Measurements from ENCODE around the gene SRGAP3.

Gene SRGAP3

GRCh38 chr3:9280451-9281219, 31.2 kb upstream of the SRGAP3 start:
- Histone ChIP-seq H4K20me1 (ENCODE audit: insufficient read depth) (no peaks in the 10 kb centered on the region), H3K27ac (no peak overlapping the region), H3K9ac (no peak overlapping the region), H3K4me1 (ENCODE audit: low read depth, poor library complexity, severe bottlenecking) (no peaks in the 10 kb centered on the region), H3K27me3 (ENCODE audit: insufficient read depth, low read depth) (no peaks in the 10 kb centered on the region), H2AFZ (ENCODE audit: low read depth) (no peak overlapping the region), H3K4me2 (no peak overlapping the region), H3K4me3 (IDR thresholded peaks at IDR 0.05; ENCODE audit: insufficient read depth, low read depth, low read length) (no peak overlapping the region), H3K79me2 (ENCODE audit: insufficient read depth, low read depth) (no peaks in the 10 kb centered on the region), H3K36me3 (ENCODE audit: insufficient read depth) (no peaks in the 10 kb centered on the region)
- TF ChIP-seq CTCF (conservative IDR thresholded peaks at IDR 0.05; ENCODE audit: low read depth, low read length) = no peak

DNA sequence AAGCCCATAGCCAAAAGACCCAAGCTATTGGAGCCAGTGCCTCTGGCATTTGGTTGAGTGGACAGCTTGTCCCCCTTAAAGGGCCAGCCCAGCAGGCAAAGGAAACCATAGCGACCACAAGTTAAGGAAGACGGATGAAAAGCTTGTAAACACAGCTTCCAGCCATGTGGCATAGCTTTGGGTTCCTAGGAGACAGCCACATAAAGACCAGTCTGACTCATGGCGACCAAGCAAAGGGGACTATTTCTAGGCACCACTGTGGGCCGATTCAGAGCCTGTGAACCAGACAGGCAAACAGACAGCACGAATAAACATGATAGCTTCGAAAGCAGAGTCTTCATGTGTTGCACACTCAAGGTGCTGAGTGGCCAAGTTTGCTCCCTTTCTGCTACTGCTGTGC, 30.5 kb upstream of the SRGAP3 start:
- no peaks in the 10 kb centered on the region for H4K20me1 ChIP-seq (ENCODE audit: insufficient read depth)
- H3K27ac ChIP-seq = no peak overlapping the region
- no peak overlapping the region for H2AFZ ChIP-seq (ENCODE audit: low read depth)
- no peak overlapping the region for H3K9ac ChIP-seq
- H3K36me3 ChIP-seq (ENCODE audit: insufficient read depth) = no peaks in the 10 kb centered on the region
- H3K4me3 ChIP-seq (IDR thresholded peaks at IDR 0.05; ENCODE audit: insufficient read depth, low read depth, low read length) = no peak overlapping the region
- no peaks in the 10 kb centered on the region for H3K27me3 ChIP-seq (ENCODE audit: insufficient read depth, low read depth)
- no peaks in the 10 kb centered on the region for H3K4me1 ChIP-seq (ENCODE audit: low read depth, poor library complexity, severe bottlenecking)
- H3K4me2 ChIP-seq = no peak overlapping the region
- TF ChIP-seq CTCF (conservative IDR thresholded peaks at IDR 0.05; ENCODE audit: low read depth, low read length) = no peak
- no peaks in the 10 kb centered on the region for H3K79me2 ChIP-seq (ENCODE audit: insufficient read depth, low read depth)

DNA sequence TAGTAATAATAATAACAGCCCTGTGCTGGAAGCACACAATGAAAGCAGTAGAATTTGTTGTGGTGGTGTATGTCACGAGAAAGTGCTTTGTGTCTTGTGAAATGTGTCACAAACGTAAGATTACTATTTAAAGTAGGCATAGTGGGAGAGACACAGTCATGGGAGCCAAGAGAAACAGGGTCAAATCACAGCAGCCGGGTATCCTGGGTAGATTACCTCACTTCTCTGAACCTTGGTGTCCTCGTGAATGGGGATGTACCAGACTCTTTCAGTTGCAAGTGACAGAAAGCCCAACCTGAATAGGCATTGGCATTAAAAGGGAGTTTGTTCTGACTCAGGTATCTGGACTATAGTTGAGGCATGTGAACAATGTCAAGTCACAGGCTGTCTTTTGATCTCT, 29.1 kb upstream of the SRGAP3 start:
- Histone ChIP-seq H2AFZ (ENCODE audit: low read depth) (no peak overlapping the region), H3K36me3 (ENCODE audit: insufficient read depth) (no peaks in the 10 kb centered on the region), H3K4me1 (ENCODE audit: low read depth, poor library complexity, severe bottlenecking) (no peaks in the 10 kb centered on the region), H3K4me3 (IDR thresholded peaks at IDR 0.05; ENCODE audit: insufficient read depth, low read depth, low read length) (no peak overlapping the region), H3K27me3 (ENCODE audit: insufficient read depth, low read depth) (no peaks in the 10 kb centered on the region), H3K79me2 (ENCODE audit: insufficient read depth, low read depth) (no peaks in the 10 kb centered on the region), H4K20me1 (ENCODE audit: insufficient read depth) (no peaks in the 10 kb centered on the region), H3K4me2 (no peak overlapping the region), H3K9ac (no peak overlapping the region), H3K27ac (no peak overlapping the region)
- no peak for TF ChIP-seq CTCF (conservative IDR thresholded peaks at IDR 0.05; ENCODE audit: low read depth, low read length)

DNA sequence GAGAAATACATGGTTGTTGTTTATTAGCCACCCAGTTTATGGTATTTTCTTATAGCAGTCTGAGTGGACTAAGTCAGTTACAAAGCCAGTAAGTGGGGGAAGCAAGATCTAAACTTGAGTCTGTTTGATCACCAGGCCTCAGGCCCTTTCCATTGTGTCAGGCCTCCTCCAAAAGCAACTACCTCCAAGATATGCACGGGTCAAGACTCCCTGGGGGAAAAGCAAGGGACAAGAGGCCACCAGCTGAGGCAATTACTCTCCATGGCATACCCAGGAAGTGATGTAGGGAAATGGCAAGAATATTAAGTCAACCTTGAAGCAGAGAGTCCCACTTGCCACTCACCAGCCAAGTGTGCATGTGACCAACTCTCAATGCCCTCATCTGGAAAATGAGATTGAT, 28.6 kb upstream of the SRGAP3 start:
- H3K27me3 ChIP-seq (ENCODE audit: insufficient read depth, low read depth) = no peaks in the 10 kb centered on the region
- H3K36me3 ChIP-seq (ENCODE audit: insufficient read depth) = no peaks in the 10 kb centered on the region
- no peaks in the 10 kb centered on the region for H4K20me1 ChIP-seq (ENCODE audit: insufficient read depth)
- no peak overlapping the region for H3K4me2 ChIP-seq
- H3K4me3 ChIP-seq (IDR thresholded peaks at IDR 0.05; ENCODE audit: insufficient read depth, low read depth, low read length) = no peak overlapping the region
- TF ChIP-seq CTCF (conservative IDR thresholded peaks at IDR 0.05; ENCODE audit: low read depth, low read length) = no peak
- H3K4me1 ChIP-seq (ENCODE audit: low read depth, poor library complexity, severe bottlenecking) = no peaks in the 10 kb centered on the region
- H3K9ac ChIP-seq = no peak overlapping the region
- no peak overlapping the region for H2AFZ ChIP-seq (ENCODE audit: low read depth)
- H3K79me2 ChIP-seq (ENCODE audit: insufficient read depth, low read depth) = no peaks in the 10 kb centered on the region
- no peak overlapping the region for H3K27ac ChIP-seq

Data from KMS-11 (cell line).